ENCODE measurements around the gene ADORA1. TPM values are rescaled to one million over a fixed set of nuclear protein-coding genes. Genes with fewer than 3 reads are reported as not detected.

ADORA1 gene
- polyA plus RNA-seq, 1 donor (not counting 4 experiments of a cell fraction or from before 2014, with no cell fraction given) = 0.09 TPM

GRCh38 chr1:203178821-203179666, 51.5 kb downstream of the ADORA1 start:
- Histone ChIP-seq H3K36me3 (ENCODE audit: control insufficient read depth in 2 of 2, extremely low read depth in 1 of 2, insufficient read depth in 2 of 2, low read length in 2 of 2) (no peaks in the 10 kb centered on the region), H3K4me2 (ENCODE audit: control insufficient read depth, extremely low read depth, insufficient read depth, low read depth, low read length) (no peak overlapping the region), H3K9me1 (ENCODE audit: control insufficient read depth, extremely low read depth, insufficient read depth, low read length) (no peaks in the 10 kb centered on the region), H3K27me3 (ENCODE audit: control insufficient read depth, extremely low read depth, insufficient read depth, low read length) (peaks cover 6% of the 10 kb centered on the region), H2AFZ (ENCODE audit: control insufficient read depth, low read length) (no peak overlapping the region), H4K20me1 (ENCODE audit: control insufficient read depth, extremely low read depth, insufficient read depth, low read length) (no peaks in the 10 kb centered on the region), H3K9ac (ENCODE audit: control insufficient read depth, extremely low read depth, insufficient read depth, low read length) (no peak overlapping the region), H3K79me2 (ENCODE audit: control insufficient read depth, insufficient read depth, low read length) (no peaks in the 10 kb centered on the region), H3K4me3 (ENCODE audit: control insufficient read depth in 2 of 3, extremely low read depth in 1 of 3, insufficient read depth in 2 of 3, low read depth in 1 of 3, low read length in 3 of 3) (no peak overlapping the region), H3K9me3 (ENCODE audit: control insufficient read depth, low read depth, low read length) (no peaks in the 10 kb centered on the region), H3K27ac (ENCODE audit: control insufficient read depth, insufficient read depth, low read length) (no peak overlapping the region), H3K4me1 (ENCODE audit: control insufficient read depth, extremely low read depth, insufficient read depth, low read length) (no peaks in the 10 kb centered on the region)
- no peak for TF ChIP-seq CTCF (optimal IDR thresholded peaks at IDR 0.05 in 1 of 3, IDR thresholded peaks at IDR 0.05 in 1 of 3, conservative IDR thresholded peaks at IDR 0.05 in 1 of 3; ENCODE audit: extremely low read depth in 1 of 3, insufficient read depth in 2 of 3, low read length in 3 of 3)
- no peak for TF ChIP-seq EZH2 (IDR thresholded peaks at IDR 0.05; ENCODE audit: low read length)
- FAIRE-seq = no peak
- no peak for DNase-seq (ENCODE audit: low read depth, low spot score)
- dilution Hi-C loops (cut with MboI; ENCODE audit: extremely low pct_ligation_motif_present, low sequenced_read_pairs) = no loop called here

- Histone ChIP-seq H3K79me2 (ENCODE audit: control insufficient read depth, insufficient read depth, low read length) (no peaks in the 10 kb centered on the region), H3K9me3 (ENCODE audit: control insufficient read depth, low read depth, low read length) (no peaks in the 10 kb centered on the region), H4K20me1 (ENCODE audit: control insufficient read depth, extremely low read depth, insufficient read depth, low read length) (no peaks in the 10 kb centered on the region), H3K9me1 (ENCODE audit: control insufficient read depth, extremely low read depth, insufficient read depth, low read length) (no peaks in the 10 kb centered on the region), H3K27me3 (ENCODE audit: control insufficient read depth, extremely low read depth, insufficient read depth, low read length) (peaks cover 6% of the 10 kb centered on the region), H2AFZ (ENCODE audit: control insufficient read depth, low read length) (no peak overlapping the region), H3K4me3 (ENCODE audit: control insufficient read depth in 2 of 3, extremely low read depth in 1 of 3, insufficient read depth in 2 of 3, low read depth in 1 of 3, low read length in 3 of 3) (no peak overlapping the region), H3K36me3 (ENCODE audit: control insufficient read depth in 2 of 2, extremely low read depth in 1 of 2, insufficient read depth in 2 of 2, low read length in 2 of 2) (no peaks in the 10 kb centered on the region), H3K27ac (ENCODE audit: control insufficient read depth, insufficient read depth, low read length) (no peak overlapping the region), H3K4me2 (ENCODE audit: control insufficient read depth, extremely low read depth, insufficient read depth, low read depth, low read length) (no peak overlapping the region), H3K9ac (ENCODE audit: control insufficient read depth, extremely low read depth, insufficient read depth, low read length) (no peak overlapping the region), H3K4me1 (ENCODE audit: control insufficient read depth, extremely low read depth, insufficient read depth, low read length) (no peaks in the 10 kb centered on the region)
- FAIRE-seq (no peak), DNase-seq (ENCODE audit: low read depth, low spot score) (no peak)
- TF ChIP-seq CTCF (optimal IDR thresholded peaks at IDR 0.05 in 1 of 3, IDR thresholded peaks at IDR 0.05 in 1 of 3, conservative IDR thresholded peaks at IDR 0.05 in 1 of 3; ENCODE audit: extremely low read depth in 1 of 3, insufficient read depth in 2 of 3, low read length in 3 of 3) (no peak), EZH2 (IDR thresholded peaks at IDR 0.05; ENCODE audit: low read length) (no peak)
- dilution Hi-C loops (cut with MboI; ENCODE audit: extremely low pct_ligation_motif_present, low sequenced_read_pairs) = no loop called here
These were observed 52.1 kb downstream of the ADORA1 start for GRCh38 chr1:203179667-203180005.
